HS-27A (cell line): ENCODE measurements around the gene EP400.

Experiments
- DNase-seq: peaks from one replicate; pipeline ENCODE4 v3.0.0-alpha.2; 2012; ENCODE audit warnings: low read depth, missing footprints

The EP400 gene

GRCh38 chr12:131949431-131950181, at the start of gene EP400:
EP400 (plus strand) TSS chr12:131949942; CDS start chr12:131960620, 10,678 bp downstream.
- no peak for DNase-seq

GRCh38 chr12:131900397-131900796, 49.3 kb upstream of the EP400 start:
- no peak for DNase-seq

- DNase-seq, result no peak
Measured at GRCh38 chr12:131901431-131902331, 48.1 kb upstream of the EP400 start.

DNA sequence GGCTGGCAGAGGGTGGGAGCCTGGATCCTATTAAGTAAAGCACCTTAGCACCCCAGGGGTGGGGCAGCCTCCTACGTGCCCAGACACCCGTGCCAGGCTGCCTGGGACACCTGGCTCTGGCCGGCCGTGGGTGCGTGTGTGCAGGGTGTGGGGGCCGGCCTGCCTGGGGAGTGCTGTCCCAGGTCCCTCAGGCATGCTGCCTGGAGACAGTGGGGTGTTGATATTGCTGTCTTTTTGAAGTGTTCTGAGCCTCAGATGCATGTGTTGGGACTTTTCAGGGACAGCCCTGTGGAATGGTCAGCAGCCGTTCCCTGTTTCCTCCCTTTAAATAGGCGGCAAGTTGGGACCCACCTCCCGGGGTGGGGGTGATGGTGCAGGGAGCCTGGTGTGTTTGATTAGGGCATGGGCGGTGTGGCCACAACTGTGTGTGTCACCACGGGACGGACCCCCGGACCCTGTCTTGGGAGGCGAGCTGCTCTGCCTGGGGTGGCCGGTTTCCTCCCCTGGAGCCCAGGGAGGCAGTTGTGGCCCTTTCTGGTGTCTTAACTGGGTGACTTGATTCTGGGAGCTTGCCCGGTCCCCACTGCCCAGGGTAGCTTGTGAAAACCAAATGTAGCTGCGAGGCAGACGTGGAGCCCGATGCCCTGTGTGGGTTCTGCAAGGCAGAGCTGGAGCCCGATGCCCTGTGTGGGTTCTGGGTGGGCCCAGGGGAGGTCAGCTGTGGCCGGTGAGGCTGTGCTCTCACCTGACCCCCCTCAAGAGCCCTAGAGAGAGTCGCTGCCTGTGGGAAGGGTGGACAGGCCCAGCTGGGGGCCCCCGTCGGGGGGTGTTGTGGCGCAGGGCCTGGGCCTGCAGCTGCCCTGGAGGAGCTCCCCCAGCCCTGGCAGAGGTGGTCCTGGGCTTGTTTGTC, 47.2 kb upstream of the EP400 start:
- DNase-seq, result no peak

GRCh38 chr12:131903270-131904255, 46.2 kb upstream of the EP400 start:
- DNase-seq, result no peak

GRCh38 chr12:131904346-131904745, 45.4 kb upstream of the EP400 start:
- no peak for DNase-seq

DNA sequence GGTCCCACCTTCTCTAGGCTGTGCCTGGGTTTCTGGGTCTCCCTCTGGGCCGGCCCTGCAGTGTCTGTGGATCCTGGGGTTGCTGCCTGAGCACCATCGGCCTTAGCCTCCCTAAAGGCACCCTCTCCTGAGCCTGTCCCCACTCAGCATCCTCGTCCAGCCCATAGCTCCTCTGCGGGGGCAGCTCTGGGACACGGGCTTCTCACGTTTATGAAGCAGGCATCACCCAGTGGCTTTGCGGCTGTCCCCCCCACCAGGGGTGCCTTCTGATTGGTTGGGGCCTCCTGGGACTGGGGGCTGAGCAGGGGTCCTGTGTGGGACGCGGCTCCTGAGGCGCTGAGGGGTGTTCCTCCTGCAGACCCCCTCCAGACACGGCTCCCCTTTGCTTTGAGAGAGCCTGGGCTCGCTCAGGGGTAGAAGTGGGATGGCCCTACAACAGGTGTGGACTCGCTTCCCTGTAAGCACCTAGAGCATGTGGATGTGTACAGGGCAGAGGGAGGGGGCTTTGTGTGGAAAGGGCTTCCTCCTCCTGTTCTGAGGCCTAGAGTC, 44.6 kb upstream of the EP400 start:
- no peak for DNase-seq

GRCh38 chr12:131905630-131906091, 44.1 kb upstream of the EP400 start:
- no peak for DNase-seq

DNA sequence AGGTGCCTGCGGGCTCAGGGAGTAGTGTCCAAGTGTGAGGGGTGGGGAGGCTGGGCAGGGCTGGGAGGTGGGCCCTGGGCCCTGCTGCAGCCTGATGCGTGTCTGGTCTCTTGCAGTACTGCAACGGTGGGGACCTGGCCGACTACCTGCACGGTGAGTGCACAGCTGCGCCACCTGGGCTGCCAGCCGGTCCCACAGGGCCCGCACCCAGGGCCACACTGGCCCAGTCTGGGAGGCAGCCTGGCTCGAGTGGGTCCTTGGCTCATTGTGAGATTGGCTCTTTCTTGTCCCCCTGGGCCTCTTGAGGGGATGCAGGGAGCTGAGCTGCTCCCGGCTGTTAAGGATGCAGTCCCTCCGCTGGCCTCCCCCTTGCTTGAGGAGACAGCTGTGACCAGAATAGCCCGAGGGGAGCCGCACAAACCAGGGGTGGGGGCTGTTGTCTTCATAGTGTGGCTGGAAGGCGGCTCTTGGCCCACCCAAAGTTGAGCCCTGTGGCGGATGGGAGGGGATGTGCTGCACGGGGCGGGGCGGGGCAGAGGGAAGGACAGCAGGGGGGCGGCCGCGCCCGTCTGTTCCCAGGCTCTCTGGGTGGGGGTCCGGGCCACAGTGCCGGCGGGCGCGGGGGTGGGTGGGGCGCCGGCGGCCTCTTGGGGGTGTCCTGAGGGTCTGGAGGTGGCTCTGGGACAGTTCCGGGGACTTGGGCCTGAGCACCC, 42.2 kb upstream of the EP400 start:
- DNase-seq, result no peak

GRCh38 chr12:131908092-131909080, 41.4 kb upstream of the EP400 start:
- no peak for DNase-seq

GRCh38 chr12:131909081-131909751, 40.5 kb upstream of the EP400 start:
- DNase-seq, result no peak

- no peak for DNase-seq
Measured at GRCh38 chr12:131909752-131910219, 40.0 kb upstream of the EP400 start.

DNA sequence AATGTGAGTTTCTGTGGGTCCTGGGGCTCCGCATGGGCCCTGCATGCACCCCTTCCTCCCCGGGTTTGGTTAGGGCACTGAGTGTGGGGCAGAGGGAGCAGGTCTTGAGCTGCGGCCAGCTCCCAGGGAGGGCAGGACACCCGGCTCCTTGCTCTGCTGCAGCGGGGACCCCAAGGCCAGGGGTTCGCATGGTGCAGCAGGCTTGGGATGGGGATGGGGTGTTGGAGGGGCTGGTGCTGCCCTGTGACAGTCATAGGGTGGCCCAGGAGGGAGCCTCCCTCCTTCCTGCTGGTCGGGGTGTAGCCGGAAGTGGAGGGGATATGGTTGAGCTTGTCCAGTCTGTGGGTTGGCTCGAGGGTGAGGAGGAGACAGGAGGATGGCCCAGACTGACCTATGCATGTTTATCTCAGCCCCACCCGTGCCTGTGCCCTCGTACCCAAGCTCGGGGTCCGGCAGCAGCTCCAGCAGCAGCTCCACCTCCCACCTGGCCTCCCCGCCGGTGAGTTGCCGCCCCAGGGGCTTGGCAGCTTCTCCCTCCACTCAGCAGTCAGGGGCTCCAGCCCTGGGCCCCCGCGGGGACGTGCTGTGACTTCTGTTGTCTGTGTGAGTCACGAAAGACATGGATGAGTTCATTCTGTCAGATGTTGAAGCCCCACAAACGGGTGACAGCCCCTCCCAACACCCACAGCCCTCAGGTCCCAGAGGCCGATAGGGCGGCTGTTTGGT, 39.3 kb upstream of the EP400 start:
- no peak for DNase-seq

DNA sequence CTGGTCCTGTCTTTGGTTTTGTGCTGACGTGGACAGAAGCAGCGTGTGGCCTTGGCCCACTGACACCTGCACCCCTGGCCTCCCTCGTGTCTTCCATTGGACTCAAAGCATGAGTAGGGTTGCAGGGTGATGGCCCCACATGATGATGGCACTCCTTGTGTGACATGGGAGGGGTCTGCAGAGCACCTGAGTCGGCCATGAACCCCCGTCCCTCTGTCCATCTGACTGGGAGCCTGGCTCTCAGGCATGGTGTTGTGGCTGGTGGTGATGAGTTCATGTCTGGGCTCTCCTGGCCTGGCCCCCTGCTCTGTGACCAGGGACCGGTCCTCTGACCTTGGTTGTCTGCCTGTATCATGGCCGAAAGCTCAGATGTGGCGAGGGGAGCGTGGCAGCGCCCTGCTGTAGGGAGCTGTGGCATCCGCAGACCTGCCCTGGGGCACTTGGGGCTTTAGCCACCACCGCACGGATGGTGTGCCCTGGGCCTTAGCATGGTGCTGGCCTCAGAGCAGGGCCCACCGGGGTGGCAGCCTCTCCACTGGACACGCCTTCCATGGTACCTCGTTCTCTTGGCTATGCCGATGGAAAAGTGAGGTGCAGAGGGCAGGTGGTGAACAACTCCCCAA, 38.6 kb upstream of the EP400 start:
- DNase-seq, result no peak

GRCh38 chr12:131911851-131912477, 37.8 kb upstream of the EP400 start:
- no peak for DNase-seq
